IMR-90 (cell line): ENCODE results near the gene HKDC1. TPM values are rescaled to one million over a fixed set of nuclear protein-coding genes. Genes with fewer than 3 reads are reported as not detected.

ENCODE experiments used
- ATAC-seq: fragments of 200-7000 bp; cut with Tn5 transposase; 2 replicates; pipeline ENCODE4 v1.9.1; 2020; ENCODE audit warnings: low read depth, mild to moderate bottlenecking, moderate library complexity
- BruUV-seq: library from RNA; stranded (reverse); fragments of 400-500 nt; replicated peaks from 2 replicates; lab custom pipeline; 2021; lab: Mats Ljungman, UMichigan
- CTCF ChIA-PET: fragments of 300-600 bp; formaldehyde crosslinking; extraction: SDS; loops from one replicate; lab custom pipeline; 2021; ENCODE audit warnings: antibody characterized with exemption; lab: Yijun Ruan, JAX
- POLR2A ChIA-PET: fragments of 300-600 bp; sonication (Branson Sonifier 250); formaldehyde crosslinking; loops from one replicate; lab custom pipeline; 2022; ENCODE audit warnings: antibody characterized with exemption; ENCODE audit not compliant: unreplicated experiment; lab: Charles Lee
- DNase-seq: peaks from one replicate; pipeline ENCODE4 v3.0.0; 2013
- H2AFZ ChIP-seq: replicated peaks from 2 replicates; pipeline ENCODE3; 2013; ENCODE audit warnings: low read length, mild to moderate bottlenecking; ENCODE audit not compliant: poor library complexity
- H2AK5ac ChIP-seq: 2 replicates; pipeline ENCODE4 v1.6.1; 2013; ENCODE audit warnings: low read depth, low read length, inconsistent platforms
- H2AK9ac ChIP-seq: replicated peaks from 2 replicates; pipeline ENCODE3; 2013; ENCODE audit warnings: mild to moderate bottlenecking, low read depth, low read length, moderate library complexity; ENCODE audit not compliant: poor library complexity
- H2BK120ac ChIP-seq: 2 replicates; pipeline ENCODE4 v1.6.1; 2013; ENCODE audit warnings: low read depth, low read length, inconsistent platforms
- H2BK15ac ChIP-seq: 3 replicates; pipeline ENCODE4 v1.6.1; 2013; ENCODE audit warnings: low read depth, low read length, inconsistent platforms
- H2BK20ac ChIP-seq: 2 replicates; pipeline ENCODE4 v1.6.1; 2013; ENCODE audit warnings: low read depth, mild to moderate bottlenecking, inconsistent platforms, low read length, moderate library complexity
- H2BK5ac ChIP-seq: 2 replicates; pipeline ENCODE4 v1.6.1; 2013; ENCODE audit warnings: mild to moderate bottlenecking, low read depth, low read length, inconsistent platforms; ENCODE audit not compliant: poor library complexity, severe bottlenecking
- H3K14ac ChIP-seq: replicated peaks from 2 replicates; pipeline ENCODE4 v1.6.1; 2013; ENCODE audit warnings: low read depth, low read length, inconsistent platforms
- H3K18ac ChIP-seq: 2 replicates; pipeline ENCODE4 v1.6.1; 2013; ENCODE audit warnings: low read depth, low read length, control low read depth
- H3K23ac ChIP-seq: 2 replicates; pipeline ENCODE4 v1.6.1; 2013; ENCODE audit warnings: low read depth, low read length, inconsistent platforms
- H3K27ac ChIP-seq: 2 replicates; pipeline ENCODE4 v1.5.1; 2013; ENCODE audit warnings: mild to moderate bottlenecking, control low read depth, low read length; ENCODE audit not compliant: insufficient read depth
- H3K27me3 ChIP-seq: 2 replicates; pipeline ENCODE4 v1.6.1; 2013; ENCODE audit warnings: low read length; ENCODE audit not compliant: control insufficient read depth, insufficient read depth
- H3K36me3 ChIP-seq: 2 replicates; pipeline ENCODE4 v1.6.1; 2013; ENCODE audit warnings: low read length, mixed read lengths; ENCODE audit not compliant: control insufficient read depth, insufficient read depth
- H3K4ac ChIP-seq: 2 replicates; pipeline ENCODE4 v1.6.1; 2013; ENCODE audit warnings: low read depth, low read length, inconsistent platforms
- H3K4me1 ChIP-seq: 2 replicates; pipeline ENCODE4 v1.6.1; 2013; ENCODE audit warnings: low read length, mixed read lengths; ENCODE audit not compliant: control insufficient read depth, insufficient read depth
- H3K4me2 ChIP-seq: 2 replicates; pipeline ENCODE4 v1.6.1; 2013; ENCODE audit warnings: low read depth, mild to moderate bottlenecking, control low read depth, low read length, moderate library complexity
- H3K4me3 ChIP-seq: 2 replicates; pipeline ENCODE4 v1.5.1; 2013; ENCODE audit warnings: low read depth, mild to moderate bottlenecking, control low read depth, low read length, moderate library complexity; ENCODE audit not compliant: insufficient read depth
- H3K56ac ChIP-seq: 2 replicates; pipeline ENCODE4 v1.6.1; 2013; ENCODE audit warnings: low read length, inconsistent platforms; ENCODE audit not compliant: insufficient read depth; ENCODE audit errors: extremely low read depth
- H3K79me1 ChIP-seq, 2 experiments: 2 replicates each; pipeline ENCODE4 v1.6.1; 2013; ENCODE audit warnings: low read length in 2 of 2, inconsistent platforms in 1 of 2, low read depth in 1 of 2
- H3K9ac ChIP-seq: 2 replicates; pipeline ENCODE4 v1.6.1; 2013; ENCODE audit warnings: low read depth, low read length, control low read depth
- H3K9me1 ChIP-seq: 2 replicates; pipeline ENCODE4 v1.6.1; 2013; ENCODE audit warnings: low read length, inconsistent platforms; ENCODE audit not compliant: insufficient read depth
- H3K9me3 ChIP-seq: 2 replicates; pipeline ENCODE4 v1.6.1; 2013; ENCODE audit warnings: low read length; ENCODE audit not compliant: control insufficient read depth, insufficient read depth
- H4K20me1 ChIP-seq: 2 replicates; pipeline ENCODE4 v1.6.1; 2013; ENCODE audit warnings: low read length, inconsistent platforms; ENCODE audit not compliant: insufficient read depth
- H4K5ac ChIP-seq: 2 replicates; pipeline ENCODE4 v1.6.1; 2013; ENCODE audit warnings: mild to moderate bottlenecking, low read depth, low read length, control low read depth
- H4K8ac ChIP-seq, 2 experiments: 2 replicates each; pipeline ENCODE4 v1.6.1; 2013; ENCODE audit warnings: low read depth in 2 of 2, low read length in 2 of 2, control low read depth in 1 of 2, inconsistent platforms in 1 of 2
- H4K91ac ChIP-seq: 2 replicates; pipeline ENCODE4 v1.6.1; 2013; ENCODE audit warnings: low read depth, low read length, inconsistent platforms; ENCODE audit not compliant: insufficient read depth
- CHD1 ChIP-seq: IDR thresholded peaks from 2 replicates; pipeline ENCODE4 v1.6.1; 2012; ENCODE audit warnings: low read depth, low read length, improper control_type of control experiment
- FOS ChIP-seq: fragments of 150-350 bp; IDR thresholded peaks from 2 replicates; pipeline ENCODE4 v1.6.1; 2016; ENCODE audit warnings: low read depth, low read length
- MAFK ChIP-seq: IDR thresholded peaks from 2 replicates; pipeline ENCODE4 v1.6.1; 2012; ENCODE audit warnings: low read depth, low read length, improper control_type of control experiment
- NFE2L2 ChIP-seq: fragments of 150-350 bp; IDR thresholded peaks from 2 replicates; pipeline ENCODE4 v1.6.1; 2016; ENCODE audit warnings: low read depth, mild to moderate bottlenecking, low read length
- RFX5 ChIP-seq: IDR thresholded peaks from 2 replicates; pipeline ENCODE4 v1.8.0; 2012; ENCODE audit warnings: low read depth, mild to moderate bottlenecking, low read length, moderate library complexity
- WGBS, 2 experiments: methylation state at CpG; one replicate each; pipeline versions ENCODE4 v1.1.5 to v1.1.7; 2013; ENCODE audit warnings: missing lambda C conversion rate in 2 of 2; ENCODE audit not compliant: insufficient read length in 1 of 2; ENCODE audit errors: extremely low coverage in 2 of 2; 5-methylcytosine and 5-hydroxymethylcytosine counted together
- dilution Hi-C: fragments of 300-500 bp; cut with HindIII; formaldehyde crosslinking; loops from one replicate; pipeline ENCODE4 v1.14.3; 2018; ENCODE audit warnings: low sequenced_read_pairs; ENCODE audit not compliant: unreplicated experiment
- in situ Hi-C: fragments of 300-500 bp; cut with MboI; formaldehyde crosslinking; loops from 3 replicates; pipeline ENCODE4 v1.14.3; 2019; ENCODE audit warnings: low sequenced_read_pairs, inconsistent platforms, mixed read lengths
- intact Hi-C: fragments of 100-400 bp; cut with micrococcal nuclease; formaldehyde crosslinking; loops from 2 replicates; pipeline ENCODE4 v1.10.0; 2022
- polyA plus RNA-seq, 3 experiments: library from polyadenylated mRNA; depleted of rRNA; stranded (reverse); fragments of >200 nt; gene quantifications; 2 replicates each; pipeline ENCODE4 v1.2.3, GENCODE V29; 2012; ENCODE audit warnings: low replicate concordance in 1 of 3
- total RNA-seq: library from RNA; depleted of rRNA; stranded (reverse); fragments of >200 nt; gene quantifications from 2 replicates; pipeline ENCODE4 v1.2.3, GENCODE V29; 2012

HKDC1 gene
- total and polyA plus RNA-seq, 2 of the 4 experiments (the other 2 are of a cell fraction): under 0.01 to 0.03 TPM

- intact Hi-C loops (no loop called here), dilution Hi-C loops (no loop called here), in situ Hi-C loops (loop anchor here (5.0 to 10.0 kb wide), 2 partner anchors 160 to 273 kb away; no protein-coding TSS in a partner anchor)
- Histone ChIP-seq H2BK5ac (no peak overlapping the region), H3K14ac (no peak overlapping the region), H4K5ac (no peak overlapping the region), H3K4me3 (no peak overlapping the region), H4K20me1 (no peaks in the 10 kb centered on the region), H3K9me3 (no peaks in the 10 kb centered on the region), H3K4me1 (peaks cover 2% of the 10 kb centered on the region; the same call in 1 of the 2 replicates), H4K91ac (peak overlapping the region; percentile 13; the same call in 1 of the 2 replicates), H3K56ac (no peak overlapping the region), H3K4me2 (no peak overlapping the region), H3K23ac (no peak overlapping the region), H4K8ac (peak overlapping the region in 1 of 2 experiments; percentile 52; a peak in 1 of 4 replicates), H3K27me3 (peaks cover 2% of the 10 kb centered on the region; the same call in 1 of the 2 replicates), H2BK20ac (peak overlapping the region; percentile 78; the same call in 1 of the 2 replicates), H3K4ac (peak overlapping the region; percentile 68), H3K27ac (no peak overlapping the region), H2AFZ (peak overlapping the region; percentile 83), H3K18ac (no peak overlapping the region), H2BK15ac (0 out of 3 replicates have a peak overlapping the region, but pooled peaks have one; percentile 13), H2BK120ac (peak overlapping the region; percentile 73), H3K9ac (no peak overlapping the region), H3K79me1 (no peaks in the 10 kb centered on the region), H2AK5ac (no peak overlapping the region), H2AK9ac (peak overlapping the region; percentile 47), H3K9me1 (peaks cover 14% of the 10 kb centered on the region), H3K36me3 (no peaks in the 10 kb centered on the region)
- WGBS, 2 experiments: 85% methylated on average over 4 of the region's 9 CpGs; no CpG with 5 or more reads in 1 of the 2 experiments
- peak; percentile 85 for DNase-seq
- ATAC-seq: peak; percentile 100
- ChIA-PET POLR2A (no interaction called here), CTCF (interaction anchor here (0.6 kb wide), 1 partner anchor 310 kb away, joined by 4 read pairs; no protein-coding TSS in a partner anchor)
- TF ChIP-seq CHD1: no peak
- TF ChIP-seq RFX5: no peak
- TF ChIP-seq NFE2L2: peak; percentile 82; the same call in 1 of the 2 replicates
- TF ChIP-seq MAFK: peak; percentile 24; the same call in 1 of the 2 replicates
- peak; percentile 27; the same call in 1 of the 2 replicates for TF ChIP-seq FOS
- no TSS peak for BruUV-seq
These were observed 12.1 kb downstream of the HKDC1 start for GRCh38 chr10:69232252-69232651.
